K562 (cell line): ENCODE data around the gene ZZZ3. TPM values are rescaled to one million over a fixed set of nuclear protein-coding genes. Genes with fewer than 3 reads are reported as not detected.
A peak's percentile ranks its signal among the peaks of the same experiment; 100 is the strongest.

Experiments
- CTBP1 ChIP-seq: fragments of 450-650 bp; IDR thresholded peaks from 2 replicates; pipeline ENCODE4 v1.6.1; 2016; ENCODE audit warnings: borderline replicate concordance
- DPF2 ChIP-seq: fragments of 450-650 bp; IDR thresholded peaks from 2 replicates; pipeline ENCODE4 v1.6.1; 2016
- EWSR1 ChIP-seq: fragments of 450-650 bp; IDR thresholded peaks from 2 replicates; pipeline ENCODE4 v1.6.1; 2018; ENCODE audit warnings: borderline replicate concordance, mild to moderate bottlenecking, low read depth, moderate library complexity; ENCODE audit not compliant: partially characterized antibody
- FOXK1 ChIP-seq: sonication (generic); formaldehyde crosslinking; IDR thresholded peaks from 2 replicates; pipeline ENCODE4 v1.8.0; 2022; ENCODE audit warnings: missing genetic modification reagents, mild to moderate bottlenecking, borderline replicate concordance
- GATAD2B ChIP-seq: fragments of 450-650 bp; IDR thresholded peaks from 2 replicates; pipeline ENCODE4 v1.6.1; 2017; ENCODE audit warnings: mild to moderate bottlenecking, borderline replicate concordance
- HCFC1 ChIP-seq: IDR thresholded peaks from 2 replicates; pipeline ENCODE4 v1.6.1; 2012; ENCODE audit warnings: low read depth, low read length, improper control_type of control experiment
- HDAC6 ChIP-seq: IDR thresholded peaks from 2 replicates; pipeline ENCODE4 v1.6.1; 2012; ENCODE audit warnings: low read depth, mild to moderate bottlenecking, control low read depth, inconsistent platforms, low read length, moderate library complexity
- HMG20B ChIP-seq: fragments of 250-450 bp; sonication (Bioruptor Pico); IDR thresholded peaks from 2 replicates; pipeline ENCODE4 v1.5.0; 2021; ENCODE audit warnings: mild to moderate bottlenecking
- IRF1 ChIP-seq: sonication (generic); formaldehyde crosslinking; IDR thresholded peaks from 2 replicates; pipeline ENCODE4 v1.8.0; 2022; ENCODE audit warnings: missing genetic modification reagents, mild to moderate bottlenecking, borderline replicate concordance
- IRF9 ChIP-seq: fragments of 450-650 bp; IDR thresholded peaks from 2 replicates; pipeline ENCODE4 v1.6.1; 2016; ENCODE audit warnings: missing biosample characterization, missing genetic modification characterization
- MAFK ChIP-seq: IDR thresholded peaks from 2 replicates; pipeline ENCODE4 v1.6.1; 2011; ENCODE audit warnings: low read length, improper control_type of control experiment
- MAZ ChIP-seq, 2 experiments: fragments of 450-650 bp in 1 of 2; sonication (generic) in 1 of 2; formaldehyde crosslinking; IDR thresholded peaks in 1 of 2; conservative IDR thresholded peaks in 1 of 2; 2 replicates each; pipeline versions ENCODE4 v1.4.0 to v1.5.0; 2020; ENCODE audit warnings: mild to moderate bottlenecking in 1 of 2, missing genetic modification reagents in 1 of 2
- MCM7 ChIP-seq, 2 experiments: fragments of 450-650 bp; IDR thresholded peaks; 2 replicates each; pipeline ENCODE4 v1.6.1; 2016 to 2018
- NCOA2 ChIP-seq, 2 experiments: fragments of 450-650 bp; IDR thresholded peaks; 2 replicates each; pipeline ENCODE4 v1.6.1; 2018; ENCODE audit warnings: mild to moderate bottlenecking in 2 of 2, moderate library complexity in 1 of 2; ENCODE audit not compliant: partially characterized antibody in 2 of 2
- RB1 ChIP-seq: fragments of 450-650 bp; IDR thresholded peaks from 2 replicates; pipeline ENCODE4 v1.6.1; 2017; ENCODE audit warnings: low read depth, mild to moderate bottlenecking
- RHOXF2B ChIP-seq: fragments of 250-450 bp; sonication (Bioruptor Pico); conservative IDR thresholded peaks from 2 replicates; pipeline ENCODE4 v1.5.1; 2021
- TARDBP ChIP-seq: fragments of 450-650 bp; IDR thresholded peaks from 2 replicates; pipeline ENCODE4 v1.6.1; 2016
- TCF7 ChIP-seq: sonication (generic); IDR thresholded peaks from 2 replicates; pipeline ENCODE4 v1.6.1; 2016; ENCODE audit warnings: antibody characterized with exemption, borderline replicate concordance
- TCF7L2 ChIP-seq: fragments of 150-350 bp; IDR thresholded peaks from 2 replicates; pipeline ENCODE4 v1.6.1; 2016; ENCODE audit warnings: low read depth, mild to moderate bottlenecking, low read length, moderate library complexity
- ZNF12 ChIP-seq: sonication (generic); formaldehyde crosslinking; IDR thresholded peaks from 2 replicates; pipeline ENCODE4 v1.4.0; 2020; ENCODE audit warnings: mild to moderate bottlenecking, missing genetic modification reagents
- polyA plus RNA-seq, 8 experiments: library from polyadenylated mRNA; depleted of rRNA in 4 of 8; stranded (reverse) in 5 of 8; unstranded in 3 of 8; fragments of >200 nt; fragmentation: Nextera tagmentation in 2 of 8; fragmentation: Illumina TruSeq in 1 of 8; extraction: Ambion mirVana in 2 of 8; extraction: Trizol in 1 of 8; gene quantifications; 2 replicates each; pipeline versions ENCODE4 v1.2.1 to v1.2.3, GENCODE V29; 2011 to 2014; ENCODE audit warnings: inconsistent platforms in 1 of 8, missing spikeins in 1 of 8
- total RNA-seq, 7 experiments: library from RNA; depleted of rRNA in 6 of 7; stranded (reverse); fragments of >200 nt in 6 of 7; fragmentation: Illumina TruSeq in 2 of 7; extraction: Trizol in 2 of 7; gene quantifications; 2 replicates each; pipeline versions ENCODE4 v1.2.1 to v1.2.3, GENCODE V29; 2011 to 2021; ENCODE audit warnings: low replicate concordance in 1 of 7
- TF ChIP-seq, protein P1 (sequence below): fragments of 250-450 bp; sonication (Bioruptor Pico); IDR thresholded peaks from 2 replicates; pipeline ENCODE4 v1.6.1; 2021; ENCODE audit warnings: mild to moderate bottlenecking
- TF ChIP-seq, protein P2 (sequence below): fragments of 250-450 bp; sonication (Bioruptor Pico); IDR thresholded peaks from 2 replicates; pipeline ENCODE4 v1.4.0; 2020; ENCODE audit warnings: mild to moderate bottlenecking
- TF ChIP-seq, protein P3 (sequence below): fragments of 450-650 bp; IDR thresholded peaks from 2 replicates; pipeline ENCODE4 v1.7.0; 2016; ENCODE audit warnings: borderline replicate concordance

Gene ZZZ3
- total and polyA plus RNA-seq, 9 of the 15 experiments (the other 6 are each of a cell fraction or from before 2014, with no cell fraction given), result 13.9 to 64.0 (median 36.7) TPM

DNA sequence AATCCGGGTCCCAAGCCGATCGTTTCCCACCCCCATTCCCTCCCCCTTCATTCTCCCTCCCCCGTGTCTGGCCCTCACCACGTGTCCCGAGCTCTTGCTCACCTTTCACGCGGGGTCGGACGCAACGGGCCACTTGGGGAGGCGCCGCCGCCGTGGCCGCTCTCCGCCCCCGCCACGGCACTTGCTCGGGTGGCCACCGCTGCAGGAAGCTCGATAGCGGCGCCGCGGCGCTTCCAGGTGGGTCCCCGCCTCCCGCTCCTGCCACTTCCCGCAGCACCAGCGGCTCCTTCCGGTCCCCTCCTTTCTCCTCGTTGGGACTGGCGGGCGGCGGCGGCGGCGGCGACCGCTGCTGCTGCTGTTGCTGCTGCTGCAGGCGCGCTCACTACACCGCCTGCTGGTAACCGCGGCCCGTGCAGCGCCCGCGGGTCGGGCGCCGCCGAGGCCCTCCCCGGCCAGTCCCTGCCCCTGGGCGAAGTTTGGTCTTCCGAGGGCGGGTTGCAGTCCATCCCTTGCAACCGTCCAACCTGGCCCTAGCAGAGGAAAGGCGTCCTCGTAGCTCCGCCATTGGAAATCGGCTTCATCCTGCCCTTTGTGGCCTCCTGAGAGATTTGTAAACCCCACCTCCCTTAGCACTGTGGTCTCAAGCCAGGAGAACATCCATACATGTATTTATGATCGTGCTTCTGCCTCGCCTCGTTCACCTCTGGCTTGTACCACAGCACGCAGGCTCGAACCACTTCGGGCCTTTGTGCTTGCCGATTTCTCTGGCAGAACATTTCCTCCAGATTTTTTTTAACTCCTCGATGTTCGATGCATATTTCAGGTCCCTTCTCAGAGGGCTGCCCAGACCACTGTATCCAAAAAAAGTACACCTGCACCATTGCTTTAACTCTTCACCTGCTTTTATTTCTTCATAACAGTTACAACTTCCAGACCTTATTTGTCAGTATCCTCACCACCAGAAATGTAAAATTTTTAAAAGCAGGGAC lies 996 bp upstream of the ZZZ3 start (continued):
- TF ChIP-seq TARDBP (peak; percentile 71; the same call in 1 of the 2 replicates), GATAD2B (peak; percentile 60; the same call in 1 of the 2 replicates), DPF2 (no peak), IRF9 (no peak), HCFC1 (0 out of 2 replicates have a peak, but pooled peaks have one; percentile 4), TCF7 (no peak), FOXK1 (CRISPR knock-in tag) (no peak), HDAC6 (no peak), ZNF12 (CRISPR knock-in tag) (no peak), TCF7L2 (no peak), RHOXF2B (no peak), IRF1 (CRISPR knock-in tag) (no peak), EWSR1 (no peak), MAFK (no peak), MAZ (CRISPR knock-in tag; conservative IDR thresholded peaks at IDR 0.05 in 1 of 2, IDR thresholded peaks at IDR 0.05 in 1 of 2) (peak; percentile 85 to 95), NCOA2 (IDR thresholded peaks at IDR 0.05; ENCODE audit: partially characterized antibody in 2 of 2) (no peak), HMG20B (CRISPR knock-in tag) (no peak), MCM7 (IDR thresholded peaks at IDR 0.05) (no peak), RB1 (peak; percentile 96), CTBP1 (peak; percentile 90)
- TF ChIP-seq, protein P1, sequence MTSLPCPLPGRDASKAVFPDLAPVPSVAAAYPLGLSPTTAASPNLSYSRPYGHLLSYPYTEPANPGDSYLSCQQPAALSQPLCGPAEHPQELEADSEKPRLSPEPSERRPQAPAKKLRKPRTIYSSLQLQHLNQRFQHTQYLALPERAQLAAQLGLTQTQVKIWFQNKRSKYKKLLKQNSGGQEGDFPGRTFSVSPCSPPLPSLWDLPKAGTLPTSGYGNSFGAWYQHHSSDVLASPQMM (CRISPR knock-in tag), result no peak
- TF ChIP-seq, protein P2, sequence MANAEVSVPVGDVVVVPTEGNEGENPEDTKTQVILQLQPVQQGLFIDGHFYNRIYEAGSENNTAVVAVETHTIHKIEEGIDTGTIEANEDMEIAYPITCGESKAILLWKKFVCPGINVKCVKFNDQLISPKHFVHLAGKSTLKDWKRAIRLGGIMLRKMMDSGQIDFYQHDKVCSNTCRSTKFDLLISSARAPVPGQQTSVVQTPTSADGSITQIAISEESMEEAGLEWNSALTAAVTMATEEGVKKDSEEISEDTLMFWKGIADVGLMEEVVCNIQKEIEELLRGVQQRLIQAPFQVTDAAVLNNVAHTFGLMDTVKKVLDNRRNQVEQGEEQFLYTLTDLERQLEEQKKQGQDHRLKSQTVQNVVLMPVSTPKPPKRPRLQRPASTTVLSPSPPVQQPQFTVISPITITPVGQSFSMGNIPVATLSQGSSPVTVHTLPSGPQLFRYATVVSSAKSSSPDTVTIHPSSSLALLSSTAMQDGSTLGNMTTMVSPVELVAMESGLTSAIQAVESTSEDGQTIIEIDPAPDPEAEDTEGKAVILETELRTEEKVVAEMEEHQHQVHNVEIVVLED, result peak; percentile 67
- TF ChIP-seq, protein P3, sequence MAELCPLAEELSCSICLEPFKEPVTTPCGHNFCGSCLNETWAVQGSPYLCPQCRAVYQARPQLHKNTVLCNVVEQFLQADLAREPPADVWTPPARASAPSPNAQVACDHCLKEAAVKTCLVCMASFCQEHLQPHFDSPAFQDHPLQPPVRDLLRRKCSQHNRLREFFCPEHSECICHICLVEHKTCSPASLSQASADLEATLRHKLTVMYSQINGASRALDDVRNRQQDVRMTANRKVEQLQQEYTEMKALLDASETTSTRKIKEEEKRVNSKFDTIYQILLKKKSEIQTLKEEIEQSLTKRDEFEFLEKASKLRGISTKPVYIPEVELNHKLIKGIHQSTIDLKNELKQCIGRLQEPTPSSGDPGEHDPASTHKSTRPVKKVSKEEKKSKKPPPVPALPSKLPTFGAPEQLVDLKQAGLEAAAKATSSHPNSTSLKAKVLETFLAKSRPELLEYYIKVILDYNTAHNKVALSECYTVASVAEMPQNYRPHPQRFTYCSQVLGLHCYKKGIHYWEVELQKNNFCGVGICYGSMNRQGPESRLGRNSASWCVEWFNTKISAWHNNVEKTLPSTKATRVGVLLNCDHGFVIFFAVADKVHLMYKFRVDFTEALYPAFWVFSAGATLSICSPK, result no peak
